Urinary bladder (tissue), 4 donors: ENCODE results near the gene SNX12. TPM values are rescaled to one million over a fixed set of nuclear protein-coding genes. Genes with fewer than 3 reads are reported as not detected.
A peak's percentile ranks its signal among the peaks of the same experiment; 100 is the strongest.
"Not testable (repeated sequence)": the region's sequence is repeated elsewhere in the genome, so short reads cannot be mapped to it uniquely, and the experiment has no call there.

ENCODE experiments used
- DNase-seq: peaks from one replicate; pipeline ENCODE4 v3.0.0-alpha.2; 2015; ENCODE audit errors: extremely low spot score
- H3K27ac ChIP-seq: one replicate; pipeline ENCODE4 v1.5.1; 2013; ENCODE audit warnings: low read depth, mild to moderate bottlenecking, moderate library complexity
- H3K36me3 ChIP-seq: one replicate; pipeline ENCODE4 v1.6.1; 2013; ENCODE audit warnings: mild to moderate bottlenecking, moderate library complexity; ENCODE audit not compliant: insufficient read depth
- H3K4me1 ChIP-seq: one replicate; pipeline ENCODE4 v1.6.1; 2013; ENCODE audit warnings: mild to moderate bottlenecking, moderate library complexity; ENCODE audit not compliant: insufficient read depth
- H3K4me3 ChIP-seq: one replicate; pipeline ENCODE4 v1.5.1; 2013; ENCODE audit warnings: low read depth, low read length
- WGBS: extraction: QIAGEN DNeasy Blood & Tissue Kit; methylation state at CpG from one replicate; pipeline ENCODE4 v1.1.7; 2013; 5-methylcytosine and 5-hydroxymethylcytosine counted together
- polyA plus RNA-seq: library from polyadenylated mRNA; stranded (reverse); fragments of 200-250 nt; gene quantifications from one replicate; pipeline ENCODE4 v1.2.3, GENCODE V29; 2013
- small RNA-seq: library from RNA; depleted of rRNA; stranded (forward); fragments of <200 nt; gene quantifications from one replicate; pipeline ENCODE3, GENCODE V24; 2014
- total RNA-seq: library from RNA; depleted of rRNA; stranded (reverse); fragments of >200 nt; gene quantifications from one replicate; pipeline ENCODE4 v1.2.3, GENCODE V29; 2014
- donor health status: healthy with polysubstance abuse.
- donor health status: healthy.

Gene SNX12
- total and polyA plus RNA-seq, 2 donors = 45.8 to 54.8 TPM

- H3K4me3 ChIP-seq = peak overlapping the region; percentile 56
- H3K27ac ChIP-seq = peak overlapping the region; percentile 26
- no peak for DNase-seq
- no peaks in the 10 kb centered on the region for H3K36me3 ChIP-seq
- H3K4me1 ChIP-seq = no peaks in the 10 kb centered on the region
- 4% methylated on average over 2 of the region's 2 CpGs for WGBS
Observed at GRCh38 chrX:71067089-71067488, 1.0 kb downstream of the SNX12 start.

GRCh38 chrX:71060127-71060526, 8.0 kb downstream of the SNX12 start:
- H3K4me3 ChIP-seq = no peak overlapping the region
- DNase-seq = no peak
- peaks cover 3% of the 10 kb centered on the region for H3K36me3 ChIP-seq
- no peaks in the 10 kb centered on the region for H3K4me1 ChIP-seq
- H3K27ac ChIP-seq = no peak overlapping the region

GRCh38 chrX:71057848-71058530, 10.1 kb downstream of the SNX12 start:
- H3K27ac ChIP-seq = no peak overlapping the region
- no peak overlapping the region for H3K4me3 ChIP-seq
- WGBS = 94% methylated on average over 3 of the region's 3 CpGs

GRCh38 chrX:71056867-71057266, 11.3 kb downstream of the SNX12 start:
- DNase-seq = no peak
- Histone ChIP-seq H3K4me3 (no peak overlapping the region), H3K4me1 (no peaks in the 10 kb centered on the region), H3K36me3 (peaks cover 3% of the 10 kb centered on the region), H3K27ac (no peak overlapping the region)

More at GRCh38 chrX:71057848-71058530, 10.1 kb downstream of the SNX12 start:
- Histone ChIP-seq H3K36me3 (peaks cover 3% of the 10 kb centered on the region), H3K4me1 (no peaks in the 10 kb centered on the region)
- DNase-seq = no peak

- H3K4me3 ChIP-seq = no peak overlapping the region
Observed at GRCh38 chrX:71053217-71053621, 14.9 kb downstream of the SNX12 start.

GRCh38 chrX:71052721-71053120, 15.4 kb downstream of the SNX12 start:
- no peaks in the 10 kb centered on the region for H3K4me1 ChIP-seq
- no peak overlapping the region for H3K27ac ChIP-seq
- DNase-seq = no peak
- H3K4me3 ChIP-seq = no peak overlapping the region
- 56% methylated on average over 7 of the region's 7 CpGs for WGBS
- no peaks in the 10 kb centered on the region for H3K36me3 ChIP-seq

More at GRCh38 chrX:71053217-71053621, 14.9 kb downstream of the SNX12 start:
- Histone ChIP-seq H3K36me3 (no peaks in the 10 kb centered on the region), H3K4me1 (no peaks in the 10 kb centered on the region), H3K27ac (no peak overlapping the region)
- no peak for DNase-seq
- 39% methylated on average over 18 of the region's 18 CpGs for WGBS

- whole genome bisulfite sequencing = 95% methylated on average over 3 of the region's 8 CpGs
- not testable (repeated sequence) for H3K4me1 ChIP-seq, H3K27ac ChIP-seq, DNase-seq, H3K36me3 ChIP-seq, H3K4me3 ChIP-seq
Observed at GRCh38 chrX:71047891-71048290, 20.2 kb downstream of the SNX12 start.

- no peak overlapping the region for H3K4me3 ChIP-seq
- WGBS = 60% methylated on average over 6 of the region's 6 CpGs
- no peak overlapping the region for H3K27ac ChIP-seq
- no peaks in the 10 kb centered on the region for H3K4me1 ChIP-seq
- no peak for DNase-seq
- no peaks in the 10 kb centered on the region for H3K36me3 ChIP-seq
Observed at GRCh38 chrX:71017396-71017939, 50.7 kb downstream of the SNX12 start.

Small RNA genes within 50 kb of the gene (small RNA-seq; reads per million reads assigned to genes)
- gene CXorf65 = not detected
- gene RNU1-56P = not detected

Other genes with a start within 250 kb of the SNX12 start
- gene TEX11, start 159.6 kb downstream of the SNX12 start, total RNA-seq = not detected
- gene TEX11, start 159.6 kb downstream of the SNX12 start, polyA plus RNA-seq = 0.06 TPM
- 2.2 TPM for gene SLC7A3, start 137.2 kb downstream of the SNX12 start, total RNA-seq
- 2.5 TPM for gene SLC7A3, start 137.2 kb downstream of the SNX12 start, polyA plus RNA-seq
- 9.4 TPM for gene FOXO4, start 27.5 kb upstream of the SNX12 start, total RNA-seq
- gene FOXO4, start 27.5 kb upstream of the SNX12 start, polyA plus RNA-seq = 29.7 TPM
- gene CXorf65, start 38.4 kb upstream of the SNX12 start, total RNA-seq = not detected
- gene CXorf65, start 38.4 kb upstream of the SNX12 start, polyA plus RNA-seq = not detected
- gene IL2RG, start 43.2 kb upstream of the SNX12 start, total RNA-seq = 1.2 TPM
- gene IL2RG, start 43.2 kb upstream of the SNX12 start, polyA plus RNA-seq = 3.2 TPM
- 36.6 TPM for gene MED12, start 50.3 kb upstream of the SNX12 start, total RNA-seq
- gene MED12, start 50.3 kb upstream of the SNX12 start, polyA plus RNA-seq = 17.7 TPM
- 3.1 TPM for gene NLGN3, start 76.5 kb upstream of the SNX12 start, total RNA-seq
- gene NLGN3, start 76.5 kb upstream of the SNX12 start, polyA plus RNA-seq = 1.8 TPM
- gene GJB1, start 154.9 kb upstream of the SNX12 start, total RNA-seq = 0.79 TPM
- 0.34 TPM for gene GJB1, start 154.9 kb upstream of the SNX12 start, polyA plus RNA-seq
- gene ZMYM3, start 185.8 kb upstream of the SNX12 start, total RNA-seq = 16.9 TPM
- 15.9 TPM for gene ZMYM3, start 185.8 kb upstream of the SNX12 start, polyA plus RNA-seq
- 261 TPM for gene NONO, start 215.3 kb upstream of the SNX12 start, total RNA-seq
- 179 TPM for gene NONO, start 215.3 kb upstream of the SNX12 start, polyA plus RNA-seq
- 19.6 TPM for gene ITGB1BP2, start 233.4 kb upstream of the SNX12 start, total RNA-seq
- 11.1 TPM for gene ITGB1BP2, start 233.4 kb upstream of the SNX12 start, polyA plus RNA-seq